Hepatocyte (in vitro differentiated cells): ENCODE results near the gene SLC4A5.

ENCODE experiments used
- EZH2 ChIP-seq: fragments of 200-600 bp; sonication (generic); IDR thresholded peaks from 2 replicates; pipeline ENCODE4 v1.6.1; 2016; ENCODE audit warnings: antibody characterized with exemption, mild to moderate bottlenecking, borderline replicate concordance
- TF ChIP-seq, protein P1 (sequence below): fragments of 200-600 bp; sonication (generic); IDR thresholded peaks from 2 replicates; pipeline ENCODE4 v1.5.1; 2016; ENCODE audit warnings: antibody characterized with exemption, mild to moderate bottlenecking; ENCODE audit not compliant: poor library complexity

GRCh38 chr2:74290466-74291217 is 52.6 kb downstream of the SLC4A5 start:
- TF ChIP-seq, protein P1, sequence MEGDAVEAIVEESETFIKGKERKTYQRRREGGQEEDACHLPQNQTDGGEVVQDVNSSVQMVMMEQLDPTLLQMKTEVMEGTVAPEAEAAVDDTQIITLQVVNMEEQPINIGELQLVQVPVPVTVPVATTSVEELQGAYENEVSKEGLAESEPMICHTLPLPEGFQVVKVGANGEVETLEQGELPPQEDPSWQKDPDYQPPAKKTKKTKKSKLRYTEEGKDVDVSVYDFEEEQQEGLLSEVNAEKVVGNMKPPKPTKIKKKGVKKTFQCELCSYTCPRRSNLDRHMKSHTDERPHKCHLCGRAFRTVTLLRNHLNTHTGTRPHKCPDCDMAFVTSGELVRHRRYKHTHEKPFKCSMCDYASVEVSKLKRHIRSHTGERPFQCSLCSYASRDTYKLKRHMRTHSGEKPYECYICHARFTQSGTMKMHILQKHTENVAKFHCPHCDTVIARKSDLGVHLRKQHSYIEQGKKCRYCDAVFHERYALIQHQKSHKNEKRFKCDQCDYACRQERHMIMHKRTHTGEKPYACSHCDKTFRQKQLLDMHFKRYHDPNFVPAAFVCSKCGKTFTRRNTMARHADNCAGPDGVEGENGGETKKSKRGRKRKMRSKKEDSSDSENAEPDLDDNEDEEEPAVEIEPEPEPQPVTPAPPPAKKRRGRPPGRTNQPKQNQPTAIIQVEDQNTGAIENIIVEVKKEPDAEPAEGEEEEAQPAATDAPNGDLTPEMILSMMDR, result no peak
- no peak for TF ChIP-seq EZH2
